HG03175 (cell line): ENCODE data around the gene ZNF808.
"Not testable (repeated sequence)": the region's sequence is repeated elsewhere in the genome, so short reads cannot be mapped to it uniquely, and the experiment has no call there.

Experiments
- ATAC-seq: cut with Tn5 transposase; IDR thresholded peaks from one replicate; pipeline ENCODE4 v1.9.1; 2021; ENCODE audit warnings: mild to moderate bottlenecking, moderate library complexity; ENCODE audit not compliant: unreplicated experiment

The ZNF808 gene

DNA sequence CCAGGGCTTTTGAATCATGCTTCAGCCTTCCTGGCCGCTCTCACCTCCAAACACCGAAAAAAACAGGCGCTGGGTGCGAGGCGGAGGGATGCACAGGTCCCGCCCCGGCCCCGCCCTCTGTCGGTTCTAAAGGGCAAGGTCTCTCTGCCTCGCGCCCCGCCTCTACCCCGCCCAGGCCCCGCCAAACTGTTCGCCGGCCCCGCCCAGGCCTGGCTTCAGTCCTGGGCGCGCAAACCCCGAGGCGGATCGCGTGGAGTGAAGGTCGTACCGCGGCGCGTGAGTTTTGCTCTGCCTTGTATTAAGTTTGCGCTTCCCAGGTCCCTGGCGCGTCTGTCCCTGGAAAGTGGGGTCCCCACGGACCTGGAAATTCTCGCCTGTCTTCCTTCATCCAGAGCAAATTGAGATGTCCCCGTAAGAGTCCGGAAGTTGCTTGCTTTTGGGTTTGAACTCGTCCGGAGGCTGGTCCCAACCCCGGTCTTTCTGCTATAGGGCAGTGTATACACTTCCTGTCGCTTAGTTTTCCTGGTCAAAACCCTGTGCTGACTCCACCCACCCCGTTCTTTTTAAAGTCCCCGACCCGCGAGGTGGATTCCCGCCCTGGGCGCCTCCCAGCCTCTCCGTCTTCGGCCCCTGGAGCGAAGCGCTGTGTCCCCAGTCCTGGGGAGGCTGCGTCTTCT lies 8.4 kb downstream of the ZNF808 start:
- peak; percentile 83 for ATAC-seq

DNA sequence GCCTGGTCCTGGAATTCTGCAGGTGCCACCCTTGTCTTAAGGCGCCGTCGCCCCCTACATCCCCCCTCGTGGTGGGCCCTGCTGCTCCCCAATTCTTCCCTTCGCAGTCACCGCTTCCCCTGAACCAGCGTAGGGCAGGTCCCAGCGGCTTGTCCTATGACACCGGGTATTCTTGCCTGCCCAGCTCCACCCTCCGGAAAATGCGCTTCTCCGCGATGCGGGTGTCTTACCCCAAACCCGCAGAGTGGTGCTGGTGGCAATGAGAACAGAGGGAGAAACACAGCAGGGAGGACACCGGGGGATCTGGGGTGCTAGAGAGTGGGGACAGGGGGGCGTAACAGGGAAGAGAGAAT lies 9.0 kb downstream of the ZNF808 start:
- peak; percentile 17 for ATAC-seq

DNA sequence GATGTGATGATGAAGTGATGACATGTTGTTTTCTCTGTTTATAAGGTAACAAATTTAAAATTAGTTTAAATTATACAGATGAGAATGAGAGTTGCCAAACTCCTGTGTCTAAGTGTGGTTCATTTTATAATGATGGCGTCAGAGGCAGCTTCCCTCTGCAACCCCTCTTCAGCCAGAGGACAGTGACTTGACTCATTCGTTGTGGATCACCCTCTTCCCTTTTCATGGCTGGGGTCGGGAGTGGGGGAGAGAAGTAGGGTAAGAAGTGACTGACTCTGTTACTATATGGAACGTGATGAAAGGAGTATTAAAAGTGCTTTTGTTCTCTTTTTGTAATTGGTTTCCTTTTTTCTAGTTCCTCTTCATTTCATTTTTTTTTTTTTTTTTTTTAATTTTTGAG lies 11.3 kb downstream of the ZNF808 start:
- ATAC-seq = not testable (repeated sequence)

DNA sequence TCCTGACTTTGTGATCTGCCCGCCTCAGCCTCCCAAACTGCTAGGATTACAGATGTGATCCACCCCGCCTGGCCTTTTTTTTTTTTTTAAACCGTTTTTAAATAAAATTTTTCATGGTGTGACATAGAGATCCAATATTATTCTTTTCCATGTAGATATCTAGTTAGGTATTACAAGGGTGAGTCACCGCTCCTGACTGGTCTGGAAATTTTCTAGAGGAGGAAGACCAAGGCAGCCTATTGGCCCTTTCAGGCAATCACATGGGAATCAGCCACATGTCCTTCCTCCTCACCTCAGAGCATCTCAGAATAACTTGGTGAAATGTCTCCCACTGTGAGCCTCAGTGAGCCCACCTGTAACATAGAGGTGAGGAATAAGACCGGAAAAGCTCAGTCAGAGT lies 13.7 kb downstream of the ZNF808 start:
- ATAC-seq = not testable (repeated sequence)

DNA sequence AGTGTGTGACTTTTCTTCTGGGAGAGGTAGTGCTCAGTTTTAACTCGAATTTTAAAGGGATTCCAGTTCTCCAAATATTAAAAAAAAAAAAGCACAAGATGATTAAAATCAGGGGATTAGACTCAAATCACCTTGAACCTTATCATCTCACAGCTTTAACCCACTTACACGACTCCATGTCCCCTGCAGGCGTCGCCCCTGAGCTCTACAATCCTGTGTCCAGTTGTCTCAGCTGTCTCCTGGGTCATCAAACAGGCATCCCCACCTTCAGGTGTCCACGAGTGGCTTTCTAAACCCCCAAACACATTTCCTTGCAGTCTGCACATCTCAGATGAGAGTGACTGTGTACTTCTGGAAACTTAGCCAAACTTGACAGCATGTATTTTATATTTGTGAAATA lies 14.1 kb downstream of the ZNF808 start:
- no peak for ATAC-seq

DNA sequence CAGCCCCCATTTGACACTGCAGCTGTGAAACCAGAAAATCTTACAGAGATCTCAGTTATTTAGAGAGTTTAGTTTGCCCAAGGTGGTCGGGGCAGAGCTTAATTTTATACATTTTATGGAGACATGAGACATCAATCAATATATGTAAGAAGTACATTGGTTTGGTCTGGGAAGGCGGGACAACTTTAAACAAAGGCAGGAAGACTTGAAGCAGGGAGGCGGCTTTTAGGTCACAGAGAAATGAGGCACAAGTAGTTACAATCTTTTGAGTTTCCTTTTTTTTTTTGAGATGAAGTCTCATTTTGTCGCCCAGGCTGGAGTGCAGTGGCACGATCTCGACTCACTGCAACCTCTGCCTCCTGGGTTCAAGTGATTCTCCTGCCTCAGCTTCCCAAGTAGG lies 15.1 kb downstream of the ZNF808 start:
- not testable (repeated sequence) for ATAC-seq

DNA sequence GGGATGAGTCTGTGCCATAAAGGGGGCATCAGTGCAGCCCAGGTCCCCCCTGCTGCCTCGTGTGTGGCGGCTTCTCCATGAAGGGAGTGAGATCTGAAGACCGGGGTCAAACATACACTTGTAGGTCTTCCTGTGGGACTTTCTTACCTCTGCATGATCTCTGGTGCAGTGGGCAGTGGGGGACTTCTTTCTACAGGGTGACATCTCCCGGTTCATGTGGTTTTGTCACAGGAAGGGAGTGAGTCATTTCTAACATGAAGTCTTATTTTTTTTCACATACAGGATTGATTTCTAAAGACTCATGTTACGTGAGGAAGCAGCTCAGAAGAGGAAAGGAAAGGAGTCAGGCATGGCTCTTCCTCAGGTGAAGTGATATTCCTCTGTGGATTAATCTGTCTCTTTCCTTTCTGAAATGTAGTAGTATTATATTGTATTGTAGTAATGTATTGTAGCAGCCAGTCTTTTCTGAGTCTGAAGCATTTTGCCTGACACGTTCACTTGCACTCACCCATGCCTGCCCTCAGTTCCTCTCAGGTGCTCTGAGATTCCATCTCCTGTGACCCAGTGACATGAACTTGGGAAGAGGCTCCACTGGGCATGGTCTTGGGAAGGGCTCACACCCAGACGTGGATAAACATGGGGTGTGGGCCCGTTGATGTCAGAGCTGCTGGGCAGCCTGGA lies 15.7 kb downstream of the ZNF808 start:
- ATAC-seq = no peak

DNA sequence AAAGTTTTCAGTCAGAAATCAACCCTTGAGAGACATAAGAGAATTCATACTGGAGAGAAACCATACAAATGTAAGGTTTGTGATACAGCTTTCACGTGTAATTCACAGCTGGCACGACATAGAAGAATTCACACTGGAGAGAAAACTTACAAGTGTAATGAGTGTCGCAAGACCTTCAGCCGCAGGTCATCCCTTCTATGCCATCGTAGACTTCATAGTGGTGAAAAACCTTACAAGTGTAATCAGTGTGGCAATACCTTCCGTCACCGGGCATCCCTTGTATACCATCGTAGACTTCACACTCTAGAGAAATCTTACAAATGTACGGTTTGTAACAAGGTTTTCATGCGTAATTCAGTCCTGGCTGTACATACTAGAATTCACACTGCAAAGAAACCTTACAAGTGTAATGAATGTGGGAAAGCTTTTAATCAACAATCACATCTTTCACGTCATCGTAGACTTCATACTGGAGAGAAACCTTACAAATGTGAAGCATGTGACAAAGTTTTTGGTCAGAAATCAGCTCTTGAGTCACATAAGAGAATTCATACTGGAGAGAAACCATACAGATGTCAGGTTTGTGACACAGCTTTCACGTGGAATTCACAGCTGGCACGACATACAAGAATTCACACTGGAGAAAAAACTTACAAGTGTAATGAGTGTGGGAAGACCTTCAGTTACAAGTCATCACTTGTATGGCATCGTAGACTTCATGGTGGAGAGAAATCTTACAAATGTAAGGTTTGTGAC lies 26.9 kb downstream of the ZNF808 start:
- ATAC-seq = no peak

DNA sequence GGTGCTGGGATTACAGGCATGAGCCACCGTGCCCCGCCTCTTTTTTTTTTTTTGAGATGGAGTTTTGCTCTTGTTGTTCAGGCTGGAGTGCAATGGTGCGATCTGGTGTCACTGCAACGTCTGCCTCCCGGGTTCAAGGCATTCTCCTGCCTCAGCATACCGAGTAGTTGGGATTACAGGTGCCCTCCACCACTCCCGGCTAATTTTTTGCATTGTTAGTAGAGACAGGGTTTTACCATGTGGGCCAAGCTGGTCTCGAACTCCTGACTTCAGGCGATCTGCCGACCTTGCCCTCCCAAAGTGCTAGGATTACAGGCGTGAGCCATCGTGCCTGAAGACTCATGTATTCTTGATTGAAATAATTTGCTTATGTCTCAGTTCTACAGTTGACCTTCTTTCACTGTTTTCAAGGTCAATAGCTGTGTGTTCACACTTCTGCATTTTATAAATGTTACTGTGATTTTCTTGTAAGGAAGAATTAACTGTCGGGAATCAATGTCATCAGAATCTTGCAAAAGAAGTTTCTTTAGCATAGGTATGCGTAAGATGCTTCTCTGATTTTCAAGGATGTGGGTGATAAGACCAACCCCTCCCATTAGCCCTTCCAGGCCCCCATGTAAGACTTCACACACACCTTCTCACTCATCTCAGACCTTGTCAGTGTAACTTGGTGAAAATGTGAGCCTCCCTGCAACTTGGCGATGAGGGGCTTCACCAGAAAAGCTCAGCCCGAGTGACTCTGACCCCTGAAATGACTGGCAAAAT lies 29.9 kb downstream of the ZNF808 start:
- no peak for ATAC-seq

DNA sequence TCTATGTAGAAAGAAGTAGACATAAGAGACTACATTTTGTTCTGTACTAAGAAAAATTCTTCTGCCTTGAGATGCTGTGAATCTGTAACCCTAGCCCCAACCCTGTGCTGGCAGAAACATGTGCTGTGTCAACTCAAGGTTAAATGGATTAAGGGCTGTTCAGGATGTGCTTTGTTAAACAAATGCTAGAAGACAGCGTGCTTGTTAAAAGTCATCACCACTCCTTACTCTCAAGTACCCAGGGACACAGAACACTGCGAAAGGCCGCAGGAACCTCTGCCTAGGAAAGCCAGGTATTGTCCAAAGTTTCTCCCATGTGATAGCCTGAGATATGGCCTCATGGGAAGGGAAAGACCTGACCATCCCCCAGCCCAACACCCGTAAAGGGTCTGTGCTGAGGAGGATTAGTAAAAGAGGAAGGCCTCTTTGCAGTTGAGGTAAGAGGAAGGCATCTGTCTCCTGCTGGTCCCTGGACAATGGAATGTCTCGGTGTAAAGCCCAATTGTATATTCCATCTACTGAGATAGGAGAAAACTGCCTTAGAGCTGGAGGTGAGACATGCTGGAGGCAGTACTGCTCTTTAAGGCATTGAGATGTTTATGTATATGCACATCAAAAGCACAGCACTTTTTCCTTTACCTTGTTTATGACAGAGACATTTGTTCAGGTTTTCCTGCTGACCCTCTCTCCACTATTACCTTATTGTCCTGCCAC lies 31.4 kb downstream of the ZNF808 start:
- ATAC-seq = not testable (repeated sequence)

DNA sequence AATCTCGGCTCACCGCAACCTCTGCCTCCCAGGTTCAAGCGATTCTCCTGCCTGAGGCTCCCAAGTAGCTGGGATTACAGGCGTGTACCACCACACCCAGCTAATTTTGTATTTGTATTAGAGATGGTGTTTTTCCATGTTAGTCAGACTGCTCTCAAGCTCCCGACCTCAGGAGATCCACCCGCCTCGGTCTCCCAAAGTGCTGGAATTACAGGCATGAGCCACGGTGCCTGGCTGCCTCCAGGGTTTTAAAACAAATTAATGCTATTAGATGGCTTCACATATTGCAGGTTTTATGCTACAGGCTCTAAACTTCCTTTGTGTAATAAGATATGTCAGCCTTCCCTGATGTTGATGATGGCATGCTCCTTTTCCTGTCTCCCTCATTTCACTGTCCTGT lies 34.1 kb downstream of the ZNF808 start:
- ATAC-seq = not testable (repeated sequence)

DNA sequence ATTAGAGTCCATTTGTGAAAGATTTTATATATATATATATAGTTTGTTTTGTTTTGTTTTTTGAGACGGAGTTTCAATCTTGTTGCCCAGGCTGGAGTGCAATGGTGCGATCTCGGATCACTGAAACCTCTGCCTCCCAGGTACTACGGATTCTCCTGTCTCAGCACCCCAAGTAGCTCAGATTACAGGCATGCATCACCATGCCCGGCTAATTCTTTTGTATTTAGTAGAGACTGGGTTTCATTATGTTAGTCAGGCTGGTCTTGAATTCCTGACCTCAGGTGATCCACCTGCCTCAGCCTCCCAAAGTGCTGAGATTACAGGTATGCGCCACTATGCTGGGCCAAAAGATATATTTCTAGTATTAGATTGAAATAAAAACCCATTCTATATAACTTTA lies 38.7 kb downstream of the ZNF808 start:
- no peak for ATAC-seq

DNA sequence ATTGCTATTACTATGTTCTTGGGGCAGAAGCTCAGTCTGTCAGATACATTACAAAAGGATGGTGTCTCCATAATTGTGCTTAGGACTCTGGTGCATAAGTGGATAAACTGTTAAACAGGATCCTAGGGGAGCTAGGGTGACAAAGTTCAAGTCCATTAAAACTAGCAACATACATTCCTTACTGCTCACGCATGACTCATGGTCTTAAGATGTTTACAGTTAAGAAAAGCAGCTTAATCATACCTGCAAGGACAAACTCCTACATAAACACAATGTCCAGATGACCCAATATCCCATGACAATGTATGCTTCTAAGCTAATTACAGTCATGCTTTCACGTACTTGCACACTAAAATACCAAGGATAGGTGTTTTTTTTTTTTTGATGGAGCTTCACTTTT lies 39.1 kb downstream of the ZNF808 start:
- no peak for ATAC-seq

DNA sequence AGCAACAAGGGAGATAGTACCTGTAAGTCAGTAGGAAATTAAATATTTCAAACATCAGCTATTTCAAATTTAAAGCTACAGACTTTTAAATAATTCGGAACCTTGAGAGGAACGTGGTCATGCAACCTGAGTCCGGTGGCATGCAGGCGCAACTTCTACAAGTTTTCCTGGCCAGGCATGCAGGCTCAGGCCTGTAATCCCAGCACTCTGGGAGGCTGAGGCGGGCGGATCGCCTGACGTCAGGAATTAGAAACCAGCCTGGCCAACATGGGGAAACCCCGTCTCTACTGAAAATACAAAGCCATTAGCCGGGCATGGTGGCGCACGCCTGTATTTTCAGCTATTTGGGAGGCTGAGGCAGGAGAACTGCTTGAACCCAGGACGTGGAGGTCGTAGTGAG lies 40.5 kb downstream of the ZNF808 start:
- no peak for ATAC-seq

DNA sequence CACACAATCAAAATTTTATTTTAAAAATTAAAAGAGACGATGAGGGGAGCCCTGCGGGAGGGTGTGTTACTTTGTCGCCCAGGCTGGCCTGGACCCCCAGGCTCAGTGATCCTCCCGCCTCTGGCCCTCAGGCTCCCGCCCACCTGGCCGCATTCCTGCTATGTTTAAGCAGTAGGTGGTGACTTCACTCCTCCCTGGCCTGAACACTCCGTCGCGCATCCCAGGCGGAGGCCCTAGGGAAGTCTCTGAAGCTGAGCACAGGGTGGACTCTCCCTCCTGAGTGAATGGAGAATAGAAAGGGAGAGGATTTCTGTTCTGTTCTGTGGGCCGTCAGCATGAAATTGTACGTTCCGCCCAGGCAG lies 42.2 kb downstream of the ZNF808 start:
- peak; percentile 9 for ATAC-seq

DNA sequence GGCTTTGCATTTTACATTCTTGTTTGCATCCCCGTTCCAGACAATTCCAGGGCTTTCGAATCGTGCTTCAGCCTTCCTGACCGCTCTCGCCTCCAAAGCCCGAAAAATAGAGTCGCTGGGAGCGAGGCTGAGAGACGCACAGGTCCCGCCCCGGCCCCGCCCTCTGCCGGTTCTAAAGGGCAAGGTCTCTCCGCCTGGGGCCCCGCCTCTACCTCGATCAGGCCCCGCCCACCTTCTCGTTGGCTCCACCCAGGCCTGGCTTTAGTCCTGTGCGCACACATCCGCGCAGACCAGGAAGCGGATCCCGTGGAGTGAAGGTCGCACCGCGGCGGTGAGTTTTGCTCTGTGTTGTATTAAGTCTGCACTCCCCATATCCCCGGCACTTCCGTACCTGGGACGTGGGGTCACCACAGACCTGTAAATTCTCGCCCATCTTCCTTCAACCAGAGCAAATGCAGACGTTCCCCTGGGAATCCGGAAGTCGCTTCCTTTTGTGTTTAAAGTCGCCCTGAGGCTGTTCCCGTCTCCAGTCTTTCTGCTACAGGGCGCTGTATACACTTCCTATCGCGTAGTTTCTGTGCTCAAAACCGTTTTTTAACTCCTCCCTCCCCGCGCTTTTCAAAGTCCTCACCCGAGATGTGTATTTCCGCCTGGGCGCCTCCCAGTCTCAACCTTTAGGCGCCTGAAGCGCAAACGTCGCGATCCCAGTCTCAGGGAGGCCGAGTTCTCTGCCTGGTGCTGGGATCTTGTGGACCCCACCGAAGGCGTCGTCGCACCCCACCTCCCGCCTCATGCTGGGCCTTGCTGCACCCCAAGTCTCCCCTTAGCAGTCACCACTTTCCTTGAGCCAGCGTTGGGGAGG lies 42.8 kb downstream of the ZNF808 start, which contains the start of gene ZNF701:
Gene ZNF701, plus strand, starts transcription at position 288 of the 862 bp plus-strand sequence. CDS start 3,861 bp downstream, outside the sequence.
- peak; percentile 95 for ATAC-seq

DNA sequence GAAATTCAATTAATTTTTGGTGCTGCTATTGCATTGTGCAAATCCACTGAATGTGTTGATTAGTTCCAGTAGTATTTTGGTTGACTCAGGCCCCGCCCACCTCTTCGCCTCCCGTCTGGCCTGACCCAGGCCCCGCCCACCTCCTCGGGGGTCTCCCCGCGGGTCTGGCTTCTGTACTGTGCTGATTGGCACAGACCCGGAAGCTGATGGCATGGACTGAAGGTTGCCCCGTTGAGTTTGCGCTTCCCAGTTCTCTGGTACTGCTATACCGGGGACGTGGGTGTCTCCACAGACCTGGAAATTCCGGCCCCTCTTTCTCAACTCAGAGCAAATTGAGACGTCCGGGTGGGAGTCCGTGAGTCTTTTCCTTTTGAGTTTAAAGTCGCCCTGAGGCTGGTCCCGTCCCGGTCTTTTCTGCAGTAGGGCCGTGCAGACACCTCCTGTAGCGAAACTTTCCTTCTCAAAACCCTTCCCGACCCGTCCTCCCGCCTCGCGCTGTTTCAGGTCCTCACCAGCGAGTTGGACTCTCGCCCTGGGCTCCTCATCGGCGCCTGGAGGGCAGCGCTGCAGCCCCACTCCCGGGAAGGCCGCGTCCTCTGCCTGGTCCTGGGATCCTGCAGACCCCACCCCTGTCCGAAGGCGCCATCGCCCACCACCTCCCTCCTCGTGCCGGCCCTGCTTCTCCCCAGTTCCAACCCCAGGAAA lies 57.4 kb downstream of the ZNF808 start:
- no peak for ATAC-seq

DNA sequence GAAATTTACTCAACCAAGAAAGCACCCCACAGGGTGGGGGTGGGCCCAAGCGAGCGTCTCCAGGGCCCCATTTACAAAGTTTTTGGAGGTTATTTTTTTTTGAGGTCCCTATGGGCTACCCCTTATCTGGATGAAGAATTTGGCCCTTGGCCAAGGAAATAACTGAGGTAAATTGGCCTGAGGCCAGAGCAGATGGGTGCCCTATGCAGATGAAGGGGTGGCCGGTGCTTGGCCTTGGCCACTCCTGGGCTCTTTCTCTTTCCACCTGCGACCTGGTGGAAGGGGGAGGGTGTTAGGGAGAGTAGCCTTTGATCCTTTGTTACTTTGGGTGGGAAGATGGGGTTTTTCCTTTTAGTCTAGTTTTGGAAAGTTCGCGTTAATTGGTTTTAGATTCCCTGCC lies 58.1 kb downstream of the ZNF808 start:
- no peak for ATAC-seq

DNA sequence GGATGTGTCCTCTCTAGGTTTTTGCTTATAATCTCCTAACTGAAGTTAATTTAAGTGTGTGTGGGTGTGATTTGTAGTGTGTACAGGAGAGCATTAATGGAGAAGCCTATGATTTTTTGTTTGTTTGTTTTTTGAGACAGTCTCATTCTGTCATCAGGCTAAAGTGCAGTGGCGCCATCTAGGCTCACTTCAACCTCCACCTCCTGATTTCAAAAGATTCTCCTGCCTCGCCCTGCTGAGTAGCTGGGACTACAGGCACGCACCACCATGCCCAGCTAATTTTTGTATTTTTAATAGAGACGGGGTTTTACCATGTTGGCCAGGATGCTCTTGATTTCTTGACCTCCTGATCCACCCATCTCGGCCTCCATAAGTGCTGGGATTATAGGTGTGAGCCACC lies 63.3 kb downstream of the ZNF808 start:
- ATAC-seq = no peak
